Chondrocyte (in vitro differentiated cells): ENCODE measurements around the gene DHRSX. TPM values are rescaled to one million over a fixed set of nuclear protein-coding genes. Genes with fewer than 3 reads are reported as not detected.

ENCODE experiments used
- DNase-seq: peaks from one replicate; pipeline ENCODE4 v3.0.0; 2021; ENCODE audit warnings: mixed read lengths, low spot score
- H3K27ac Mint-ChIP-seq: one replicate; pipeline ENCODE4 v1.8.0; 2021; ENCODE audit warnings: mild to moderate bottlenecking, moderate library complexity, mixed read lengths; ENCODE audit not compliant: unreplicated experiment
- H3K27me3 Mint-ChIP-seq: 2 replicates; pipeline ENCODE4 v1.8.0; 2021; ENCODE audit warnings: low read depth, mixed read lengths
- H3K36me3 Mint-ChIP-seq: 2 replicates; pipeline ENCODE4 v1.8.0; 2021; ENCODE audit warnings: low read depth, mixed read lengths
- H3K4me1 Mint-ChIP-seq: 2 replicates; pipeline ENCODE4 v1.8.0; 2021; ENCODE audit warnings: low read depth, mild to moderate bottlenecking, mixed read lengths
- H3K4me3 Mint-ChIP-seq: one replicate; pipeline ENCODE4 v1.8.0; 2021; ENCODE audit warnings: mild to moderate bottlenecking, moderate library complexity, mixed read lengths; ENCODE audit not compliant: unreplicated experiment
- H3K9me3 Mint-ChIP-seq: 2 replicates; pipeline ENCODE4 v1.8.0; 2021; ENCODE audit warnings: low read depth, mixed read lengths
- CTCF ChIP-seq: fragments of 200-600 bp; sonication (generic); IDR thresholded peaks from 2 replicates; pipeline ENCODE4 v1.5.0; 2021; ENCODE audit warnings: antibody characterized with exemption, mild to moderate bottlenecking, moderate library complexity
- total RNA-seq: library from RNA; stranded (reverse); gene quantifications from 3 replicates; pipeline ENCODE4 v1.2.1, GENCODE V29; 2021

Gene DHRSX
- total RNA-seq, 1 donor from 2014 or later, result 35.2 TPM

- peaks cover 13% of the 10 kb centered on the region for H3K27me3 Mint-ChIP-seq
These were observed 16.3 kb upstream of the DHRSX start for GRCh38 chrX:2517055-2517454.

GRCh38 chrX:2516623-2517022 is 15.8 kb upstream of the DHRSX start:
- H3K27ac Mint-ChIP-seq, result no peak overlapping the region
- DNase-seq, result no peak
- H3K4me1 Mint-ChIP-seq, result no peaks in the 10 kb centered on the region
- no peaks in the 10 kb centered on the region for H3K9me3 Mint-ChIP-seq
- no peak for TF ChIP-seq CTCF
- peaks cover 2% of the 10 kb centered on the region for H3K36me3 Mint-ChIP-seq
- peaks cover 15% of the 10 kb centered on the region for H3K27me3 Mint-ChIP-seq
- no peak overlapping the region for H3K4me3 Mint-ChIP-seq

More at GRCh38 chrX:2517055-2517454, 16.3 kb upstream of the DHRSX start:
- no peak overlapping the region for H3K4me3 Mint-ChIP-seq
- no peak for DNase-seq
- no peak for TF ChIP-seq CTCF
- H3K36me3 Mint-ChIP-seq, result no peaks in the 10 kb centered on the region
- H3K4me1 Mint-ChIP-seq, result no peaks in the 10 kb centered on the region
- no peak overlapping the region for H3K27ac Mint-ChIP-seq
- no peaks in the 10 kb centered on the region for H3K9me3 Mint-ChIP-seq

GRCh38 chrX:2514131-2514530 is 13.4 kb upstream of the DHRSX start:
- H3K9me3 Mint-ChIP-seq, result no peaks in the 10 kb centered on the region
- no peak for TF ChIP-seq CTCF
- H3K27me3 Mint-ChIP-seq, result peaks cover 20% of the 10 kb centered on the region
- H3K4me1 Mint-ChIP-seq, result no peaks in the 10 kb centered on the region
- peaks cover 2% of the 10 kb centered on the region for H3K36me3 Mint-ChIP-seq
- H3K27ac Mint-ChIP-seq, result no peak overlapping the region
- no peak for DNase-seq
- H3K4me3 Mint-ChIP-seq, result no peak overlapping the region

GRCh38 chrX:2513121-2513664 is 12.4 kb upstream of the DHRSX start:
- Mint-ChIP-seq H3K27ac (no peak overlapping the region), H3K4me1 (no peaks in the 10 kb centered on the region), H3K27me3 (peaks cover 23% of the 10 kb centered on the region), H3K9me3 (no peaks in the 10 kb centered on the region), H3K4me3 (no peak overlapping the region), H3K36me3 (peaks cover 2% of the 10 kb centered on the region)
- no peak for DNase-seq
- no peak for TF ChIP-seq CTCF

GRCh38 chrX:2512501-2512900 is 11.7 kb upstream of the DHRSX start:
- Mint-ChIP-seq H3K27me3 (peaks cover 21% of the 10 kb centered on the region), H3K4me1 (no peaks in the 10 kb centered on the region), H3K4me3 (no peak overlapping the region), H3K9me3 (no peaks in the 10 kb centered on the region), H3K36me3 (peaks cover 2% of the 10 kb centered on the region), H3K27ac (no peak overlapping the region)
- DNase-seq, result no peak
- no peak for TF ChIP-seq CTCF
